ENCODE results near the gene SNRNP25.

The SNRNP25 gene

GRCh38 chr16:72561-73548 lies 19.2 kb downstream of the SNRNP25 start, which contains the start of gene RHBDF1 (continued):
- TF ChIP-seq KLF17 (tag by site-specific recombination; IDR thresholded peaks at IDR 0.05) (peak; percentile 84), ZNF529 (tag by site-specific recombination; IDR thresholded peaks at IDR 0.05; ENCODE audit: insufficient replicate concordance) (no peak), ZNF416 (tag by site-specific recombination; IDR thresholded peaks at IDR 0.05) (no peak), ZNF623 (tag by site-specific recombination; IDR thresholded peaks at IDR 0.05) (no peak), IKZF3 (tag by site-specific recombination; IDR thresholded peaks at IDR 0.05) (peak; percentile 60), ZNF341 (tag by site-specific recombination; IDR thresholded peaks at IDR 0.05; ENCODE audit: low read depth) (no peak), ZNF701 (tag by site-specific recombination; IDR thresholded peaks at IDR 0.05) (no peak), ZBTB1 (tag by site-specific recombination; IDR thresholded peaks at IDR 0.05) (no peak), ZNF248 (tag by site-specific recombination; IDR thresholded peaks at IDR 0.05) (no peak), ZNF488 (tag by site-specific recombination; IDR thresholded peaks at IDR 0.05) (no peak), HOXA7 (CRISPR knock-in tag; IDR thresholded peaks at IDR 0.05; ENCODE audit: borderline replicate concordance) (no peak), ZNF239 (tag by site-specific recombination; IDR thresholded peaks at IDR 0.05) (0 out of 2 replicates have a peak, but pooled peaks have one; percentile 42), ZNF140 (tag by site-specific recombination; IDR thresholded peaks at IDR 0.05) (no peak), ZBTB8A (tag by site-specific recombination; IDR thresholded peaks at IDR 0.05) (peak; percentile 72), ZSCAN4 (tag by site-specific recombination; IDR thresholded peaks at IDR 0.05) (0 out of 2 replicates have a peak, but pooled peaks have one; percentile 33), ZEB2 (tag by site-specific recombination; IDR thresholded peaks at IDR 0.05) (peak; percentile 80), MYNN (tag by site-specific recombination; IDR thresholded peaks at IDR 0.05; ENCODE audit: borderline replicate concordance) (no peak), ZNF830 (tag by site-specific recombination; IDR thresholded peaks at IDR 0.05; ENCODE audit: low read depth) (no peak), ZXDB (tag by site-specific recombination; IDR thresholded peaks at IDR 0.05) (peak; percentile 45; the same call in 1 of the 2 replicates), ZNF571 (tag by site-specific recombination; IDR thresholded peaks at IDR 0.05) (no peak), ZNF791 (tag by site-specific recombination; IDR thresholded peaks at IDR 0.05) (no peak), ZNF175 (tag by site-specific recombination; IDR thresholded peaks at IDR 0.05) (no peak), BCL11A (tag by site-specific recombination; IDR thresholded peaks at IDR 0.05; ENCODE audit: low read depth) (no peak), ZNF549 (tag by site-specific recombination; IDR thresholded peaks at IDR 0.05) (no peak), ZNF266 (tag by site-specific recombination; IDR thresholded peaks at IDR 0.05; ENCODE audit: low read depth) (no peak), TRIM28 (IDR thresholded peaks at IDR 0.05; ENCODE audit: borderline replicate concordance, low read length) (no peak), MZF1 (tag by site-specific recombination; IDR thresholded peaks at IDR 0.05; ENCODE audit: borderline replicate concordance) (no peak), ZNF184 (tag by site-specific recombination; IDR thresholded peaks at IDR 0.05) (no peak), ZNF18 (tag by site-specific recombination; IDR thresholded peaks at IDR 0.05) (no peak), ZNF561 (tag by site-specific recombination; IDR thresholded peaks at IDR 0.05; ENCODE audit: borderline replicate concordance) (no peak), ZNF362 (tag by site-specific recombination; IDR thresholded peaks at IDR 0.05) (no peak), ZNF19 (tag by site-specific recombination; IDR thresholded peaks at IDR 0.05; ENCODE audit: low read depth) (no peak), ZNF660 (tag by site-specific recombination; IDR thresholded peaks at IDR 0.05) (peak; percentile 18; the same call in 1 of the 2 replicates)
